Measurements from ENCODE around the gene ZNF581. TPM values are rescaled to one million over a fixed set of nuclear protein-coding genes. Genes with fewer than 3 reads are reported as not detected.
A peak's percentile ranks its signal among the peaks of the same experiment; 100 is the strongest.

ZNF581 gene
- total RNA-seq, 2 donors from 2014 or later: 6.7 to 23.8 TPM

DNA sequence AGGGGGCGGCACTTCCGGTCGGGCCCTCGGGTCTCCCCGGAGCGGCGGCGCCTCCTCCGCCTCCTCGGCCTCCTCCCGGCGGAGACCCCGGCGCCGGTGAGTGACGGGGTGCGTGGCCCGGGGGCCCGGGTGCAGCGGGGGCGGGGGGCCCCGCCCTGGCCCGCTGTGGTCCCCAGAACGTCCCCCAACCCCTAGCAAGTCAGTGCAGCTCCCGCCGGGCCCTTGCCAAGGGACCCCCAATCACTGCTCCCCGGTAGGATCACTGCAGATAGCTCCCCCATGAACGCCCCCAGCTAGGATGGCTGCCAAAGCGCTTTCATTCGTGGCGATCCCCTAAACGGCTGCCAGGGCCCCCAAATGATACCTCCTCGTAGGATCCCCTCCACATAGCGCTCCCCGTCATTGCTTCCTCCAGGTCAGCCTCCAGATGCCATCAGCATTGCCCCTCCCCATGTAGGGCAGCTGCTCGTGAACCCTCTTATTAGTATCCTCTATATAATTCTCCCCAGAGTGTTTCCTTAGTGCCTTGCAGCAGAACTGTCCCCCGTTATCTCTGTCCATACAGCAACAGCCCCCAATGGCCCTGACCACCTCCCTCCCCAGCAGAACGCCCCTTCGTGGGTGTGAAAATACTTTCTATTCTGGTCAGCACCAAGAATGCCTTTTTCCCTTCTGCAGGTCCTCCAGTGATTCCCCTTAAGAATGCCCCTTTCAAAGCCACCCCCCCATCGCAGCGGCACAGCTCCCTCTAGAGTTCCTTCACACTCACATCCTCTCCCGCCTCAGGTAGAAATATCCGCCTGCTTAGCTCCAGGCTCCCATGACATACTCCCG is 37.6 kb upstream of the ZNF581 start, which contains the start of gene ZNF865:
Gene ZNF865, plus strand, starts transcription at position 11 of the 834 bp plus-strand sequence. CDS start 7,972 bp downstream, outside the sequence.
- ATAC-seq (ENCODE audit: insufficient number of reproducible peaks, low FRiP score, low read depth) (peak; percentile 46), DNase-seq (ENCODE audit: low spot score) (no peak)
- peak within 1 kb of the TSS; percentile 94 for H3K27ac ChIP-seq
- TF ChIP-seq, protein P1, sequence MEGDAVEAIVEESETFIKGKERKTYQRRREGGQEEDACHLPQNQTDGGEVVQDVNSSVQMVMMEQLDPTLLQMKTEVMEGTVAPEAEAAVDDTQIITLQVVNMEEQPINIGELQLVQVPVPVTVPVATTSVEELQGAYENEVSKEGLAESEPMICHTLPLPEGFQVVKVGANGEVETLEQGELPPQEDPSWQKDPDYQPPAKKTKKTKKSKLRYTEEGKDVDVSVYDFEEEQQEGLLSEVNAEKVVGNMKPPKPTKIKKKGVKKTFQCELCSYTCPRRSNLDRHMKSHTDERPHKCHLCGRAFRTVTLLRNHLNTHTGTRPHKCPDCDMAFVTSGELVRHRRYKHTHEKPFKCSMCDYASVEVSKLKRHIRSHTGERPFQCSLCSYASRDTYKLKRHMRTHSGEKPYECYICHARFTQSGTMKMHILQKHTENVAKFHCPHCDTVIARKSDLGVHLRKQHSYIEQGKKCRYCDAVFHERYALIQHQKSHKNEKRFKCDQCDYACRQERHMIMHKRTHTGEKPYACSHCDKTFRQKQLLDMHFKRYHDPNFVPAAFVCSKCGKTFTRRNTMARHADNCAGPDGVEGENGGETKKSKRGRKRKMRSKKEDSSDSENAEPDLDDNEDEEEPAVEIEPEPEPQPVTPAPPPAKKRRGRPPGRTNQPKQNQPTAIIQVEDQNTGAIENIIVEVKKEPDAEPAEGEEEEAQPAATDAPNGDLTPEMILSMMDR (IDR thresholded peaks at IDR 0.05): peak; percentile 53
- peaks cover 17 to 31% of the 10 kb centered on the region in 2 donors for H3K4me1 ChIP-seq (ENCODE audit: control insufficient read depth in 1 of 2, low read depth in 2 of 2)
- no peaks in the 10 kb centered on the region for H3K9me3 ChIP-seq
- peaks cover 8% of the 10 kb centered on the region for H3K36me3 ChIP-seq
- H3K4me3 ChIP-seq: peak within 1 kb of the TSS; percentile 88
- no peaks in the 10 kb centered on the region for H3K27me3 ChIP-seq (replicated peaks; ENCODE audit: insufficient read depth)

- Histone ChIP-seq H3K27ac (peak overlapping the region in 1 of 2 donors; percentile 94), H3K9me3 (no peaks in the 10 kb centered on the region), H3K4me1 (ENCODE audit: control insufficient read depth in 1 of 2, low read depth in 2 of 2) (peaks cover 17 to 25% of the 10 kb centered on the region in 2 donors), H3K27me3 (replicated peaks; ENCODE audit: insufficient read depth) (no peaks in the 10 kb centered on the region), H3K4me3 (peak overlapping the region; percentile 88), H3K36me3 (peaks cover 8% of the 10 kb centered on the region)
- ATAC-seq (ENCODE audit: insufficient number of reproducible peaks, low FRiP score, low read depth) (no peak), DNase-seq (ENCODE audit: low spot score) (no peak)
- TF ChIP-seq, protein P1 (IDR thresholded peaks at IDR 0.05): no peak
Observed at GRCh38 chr19:55606471-55606787, 37.0 kb upstream of the ZNF581 start.

GRCh38 chr19:55606817-55607216 is 36.6 kb upstream of the ZNF581 start:
- TF ChIP-seq, protein P1 (IDR thresholded peaks at IDR 0.05): no peak
- Histone ChIP-seq H3K27ac (peak overlapping the region in 1 of 2 donors; percentile 94), H3K4me3 (peak overlapping the region; percentile 88)

GRCh38 chr19:55609326-55609725 is 34.1 kb upstream of the ZNF581 start:
- H3K27ac ChIP-seq: no peak overlapping the region
- H3K4me1 ChIP-seq (ENCODE audit: control insufficient read depth in 1 of 2, low read depth in 2 of 2): peaks cover 14 to 19% of the 10 kb centered on the region in 2 donors
- ATAC-seq (ENCODE audit: insufficient number of reproducible peaks, low FRiP score, low read depth): no peak
- no peak for DNase-seq (ENCODE audit: low spot score)
- no peaks in the 10 kb centered on the region for H3K27me3 ChIP-seq (replicated peaks; ENCODE audit: insufficient read depth)
- no peak overlapping the region for H3K4me3 ChIP-seq
- TF ChIP-seq, protein P1 (IDR thresholded peaks at IDR 0.05): no peak
- peaks cover 12% of the 10 kb centered on the region for H3K36me3 ChIP-seq
- no peaks in the 10 kb centered on the region for H3K9me3 ChIP-seq

More at GRCh38 chr19:55606817-55607216, 36.6 kb upstream of the ZNF581 start:
- peaks cover 17 to 24% of the 10 kb centered on the region in 2 donors for H3K4me1 ChIP-seq (ENCODE audit: control insufficient read depth in 1 of 2, low read depth in 2 of 2)
- no peak for ATAC-seq (ENCODE audit: insufficient number of reproducible peaks, low FRiP score, low read depth)
- peaks cover 8% of the 10 kb centered on the region for H3K36me3 ChIP-seq
- no peak for DNase-seq (ENCODE audit: low spot score)
- no peaks in the 10 kb centered on the region for H3K9me3 ChIP-seq
- H3K27me3 ChIP-seq (replicated peaks; ENCODE audit: insufficient read depth): no peaks in the 10 kb centered on the region

DNA sequence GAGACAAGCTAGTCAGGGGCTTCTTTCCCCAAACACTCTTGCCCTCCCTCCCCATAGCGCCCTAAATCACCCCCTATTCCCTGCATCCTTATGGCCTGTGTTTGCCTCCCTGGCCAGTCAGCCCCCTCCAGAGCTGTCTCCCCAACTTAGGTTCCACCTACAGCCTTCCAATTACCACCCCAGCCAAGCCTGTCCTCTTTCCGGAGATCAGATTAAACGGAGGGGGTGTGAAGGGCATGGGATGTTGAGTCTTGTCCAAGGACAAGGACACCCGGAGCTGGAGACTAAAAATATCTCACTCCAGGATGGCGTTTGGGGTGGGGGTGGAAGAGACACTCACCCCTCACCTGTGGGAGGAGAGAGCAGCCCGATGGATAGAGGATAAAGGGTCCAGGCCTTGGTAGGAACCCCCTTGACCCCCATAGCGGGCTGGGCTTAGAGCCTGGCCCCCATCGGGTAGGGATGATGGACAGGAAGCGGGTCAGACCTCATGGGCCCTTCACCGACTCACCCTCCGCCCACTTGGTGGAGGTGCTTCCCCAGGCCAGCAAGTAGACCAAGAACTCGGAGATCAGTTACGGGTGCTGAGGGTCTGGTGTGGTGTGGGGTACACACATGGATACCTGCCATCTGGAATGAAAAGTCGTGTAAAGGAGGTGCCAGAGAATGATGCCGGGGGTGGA is 32.0 kb upstream of the ZNF581 start:
- no peak overlapping the region for H3K27ac ChIP-seq
- no peaks in the 10 kb centered on the region for H3K9me3 ChIP-seq
- no peak overlapping the region for H3K4me3 ChIP-seq
- TF ChIP-seq, protein P1 (IDR thresholded peaks at IDR 0.05): no peak
- peaks cover 8% of the 10 kb centered on the region in 2 donors for H3K4me1 ChIP-seq (ENCODE audit: control insufficient read depth in 1 of 2, low read depth in 2 of 2)
- H3K36me3 ChIP-seq: peaks cover 29% of the 10 kb centered on the region
- DNase-seq (ENCODE audit: low spot score): no peak
- no peak for ATAC-seq (ENCODE audit: insufficient number of reproducible peaks, low FRiP score, low read depth)
- no peaks in the 10 kb centered on the region for H3K27me3 ChIP-seq (replicated peaks; ENCODE audit: insufficient read depth)

Measured in thoracic aorta (tissue), 2 donors.